ENCODE results near the gene SLC9C1.

The SLC9C1 gene

GRCh38 chr3:112293368-112294321 is at the start of gene SLC9C1:
TSS of gene SLC9C1 (minus strand) at chr3:112294216. CDS start at chr3:112286791, 7,425 bp downstream.
- DNase-seq, result peak; percentile 75

DNA sequence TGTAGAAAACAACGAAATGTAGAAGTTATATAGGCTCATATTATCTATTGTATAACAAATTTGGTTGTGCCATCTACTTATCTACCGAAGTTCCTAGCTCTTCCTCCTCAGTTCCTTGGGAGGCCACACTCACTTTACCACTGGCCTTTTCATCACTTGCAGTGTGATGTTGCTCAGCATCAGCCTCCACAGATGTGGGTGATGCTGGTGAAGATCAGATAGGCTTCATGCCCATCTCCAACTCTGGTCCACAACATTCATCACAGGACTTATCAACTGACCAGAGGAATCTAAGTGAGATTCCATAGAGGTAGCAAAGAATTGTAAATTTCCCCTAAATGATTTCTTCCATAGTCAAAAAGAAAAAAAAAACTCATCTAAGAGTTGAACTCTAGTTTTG is 47.4 kb upstream of the SLC9C1 start:
- DNase-seq, result no peak

GRCh38 chr3:112339609-112340008 is 45.6 kb upstream of the SLC9C1 start:
- no peak for DNase-seq

DNA sequence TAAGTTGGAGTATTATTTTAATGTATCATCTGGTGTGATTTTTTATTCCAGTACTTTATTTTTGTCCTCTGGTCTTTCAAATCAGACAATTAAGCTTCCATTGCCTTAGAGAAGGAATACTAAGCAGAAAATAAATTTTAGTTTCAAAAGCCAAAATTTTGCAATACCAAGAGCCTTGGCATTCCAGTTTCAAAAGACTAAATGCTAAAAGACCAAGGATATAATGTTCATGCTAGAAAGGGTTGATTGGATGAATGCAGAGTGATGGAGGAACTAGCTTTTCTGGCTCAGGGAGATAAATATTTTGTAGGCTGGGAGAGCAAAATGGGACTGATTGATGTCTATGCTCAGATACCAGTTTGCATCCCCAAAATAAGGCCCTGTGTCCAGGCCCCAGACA is 45.1 kb upstream of the SLC9C1 start:
- no peak for DNase-seq

DNA sequence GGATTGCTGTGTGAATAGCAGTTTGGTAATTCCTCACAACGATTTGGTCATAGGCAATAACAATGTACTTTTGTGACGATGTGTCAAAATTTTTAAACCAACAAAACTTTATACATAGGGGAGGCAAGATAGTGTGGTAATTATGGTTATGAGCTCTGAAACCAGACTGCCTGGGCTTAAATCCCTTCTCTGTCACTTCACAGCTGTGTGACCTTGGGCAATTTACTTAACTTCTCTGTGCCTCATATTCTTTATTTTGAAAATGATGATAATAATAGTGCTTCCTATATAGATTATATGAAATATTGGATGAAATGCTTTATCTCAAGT is 44.7 kb upstream of the SLC9C1 start:
- DNase-seq, result no peak

DNA sequence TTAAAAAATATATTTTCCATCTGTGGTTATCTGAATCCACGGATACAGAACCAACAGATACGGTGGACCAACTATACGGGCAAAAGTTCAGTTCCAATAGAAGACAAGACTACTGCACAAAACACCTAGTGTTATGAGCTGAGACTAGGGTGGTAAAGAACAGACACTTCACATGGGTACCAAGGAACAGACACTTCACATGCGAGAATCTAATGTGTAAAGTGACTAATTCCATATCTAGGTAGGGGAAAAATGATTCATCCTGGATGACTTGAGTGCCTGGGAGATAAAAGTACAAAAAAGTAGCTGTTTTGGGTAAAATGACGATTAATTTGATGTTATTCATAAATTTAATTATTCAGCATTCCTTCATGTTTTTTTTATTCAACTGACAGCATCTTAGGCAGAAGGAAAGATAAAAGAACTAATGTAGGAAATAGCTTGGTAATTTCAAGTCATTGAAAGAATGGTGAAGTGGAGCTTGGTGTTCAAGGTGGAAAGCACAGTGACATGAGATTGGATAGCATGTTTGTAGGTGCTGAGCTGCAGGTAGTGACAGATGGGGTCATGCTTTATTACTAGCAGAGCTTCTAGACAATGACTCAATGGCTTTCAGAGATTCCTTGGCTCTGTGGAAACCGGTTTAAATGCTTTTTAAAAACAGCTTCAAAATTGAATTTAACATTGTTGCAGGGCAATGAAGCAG is 44.2 kb upstream of the SLC9C1 start:
- no peak for DNase-seq

DNA sequence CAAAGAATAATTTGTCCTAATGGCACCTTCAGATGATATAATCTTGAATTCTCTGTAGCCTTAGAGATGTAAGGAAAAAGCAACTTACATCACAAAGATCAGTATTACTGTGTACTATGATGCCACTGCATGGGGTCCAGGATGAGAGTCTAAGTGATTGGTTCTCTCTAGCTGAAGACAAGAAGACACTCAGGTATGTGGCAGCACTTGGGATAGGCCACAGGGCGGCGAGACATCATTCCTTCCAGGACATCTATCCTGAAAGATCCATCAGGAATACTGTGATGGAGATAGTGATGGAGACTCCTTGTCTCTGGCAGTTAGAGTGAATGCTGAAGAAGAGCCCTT is 41.4 kb upstream of the SLC9C1 start:
- no peak for DNase-seq

DNA sequence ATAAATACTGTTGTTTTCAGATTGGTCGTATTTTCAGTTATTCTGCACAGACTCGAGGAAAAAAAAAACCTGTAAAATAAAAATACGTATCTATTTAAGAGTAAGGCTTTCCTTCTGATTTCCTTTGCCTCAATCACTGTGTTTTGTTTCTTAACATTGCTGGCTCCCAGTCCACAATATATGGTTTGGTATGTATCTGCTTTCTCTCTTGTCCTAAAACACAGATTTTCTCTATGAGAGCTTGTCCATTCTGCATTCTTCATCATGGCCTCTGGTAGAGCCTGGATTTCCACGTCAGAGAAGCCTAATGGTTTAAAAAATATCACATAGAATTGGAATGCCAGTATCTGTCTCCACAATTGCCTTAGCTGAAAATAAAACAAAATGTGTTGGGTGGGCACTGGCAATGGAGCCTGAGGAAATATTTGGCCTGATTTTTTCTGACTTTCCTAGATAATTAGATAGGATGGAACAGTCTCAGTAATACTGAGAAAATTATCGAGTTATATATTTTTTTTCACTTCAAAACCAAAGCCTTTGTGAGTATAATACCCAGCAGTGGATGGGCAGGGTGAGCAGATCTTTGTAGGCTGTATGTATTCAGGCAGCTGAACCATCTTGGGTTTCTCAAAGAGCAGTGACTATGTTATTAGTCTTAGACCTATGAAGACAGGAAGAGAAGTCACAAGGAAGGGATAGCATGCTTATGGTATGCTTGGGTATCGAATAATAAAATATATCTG is 40.8 kb upstream of the SLC9C1 start:
- DNase-seq, result no peak

DNA sequence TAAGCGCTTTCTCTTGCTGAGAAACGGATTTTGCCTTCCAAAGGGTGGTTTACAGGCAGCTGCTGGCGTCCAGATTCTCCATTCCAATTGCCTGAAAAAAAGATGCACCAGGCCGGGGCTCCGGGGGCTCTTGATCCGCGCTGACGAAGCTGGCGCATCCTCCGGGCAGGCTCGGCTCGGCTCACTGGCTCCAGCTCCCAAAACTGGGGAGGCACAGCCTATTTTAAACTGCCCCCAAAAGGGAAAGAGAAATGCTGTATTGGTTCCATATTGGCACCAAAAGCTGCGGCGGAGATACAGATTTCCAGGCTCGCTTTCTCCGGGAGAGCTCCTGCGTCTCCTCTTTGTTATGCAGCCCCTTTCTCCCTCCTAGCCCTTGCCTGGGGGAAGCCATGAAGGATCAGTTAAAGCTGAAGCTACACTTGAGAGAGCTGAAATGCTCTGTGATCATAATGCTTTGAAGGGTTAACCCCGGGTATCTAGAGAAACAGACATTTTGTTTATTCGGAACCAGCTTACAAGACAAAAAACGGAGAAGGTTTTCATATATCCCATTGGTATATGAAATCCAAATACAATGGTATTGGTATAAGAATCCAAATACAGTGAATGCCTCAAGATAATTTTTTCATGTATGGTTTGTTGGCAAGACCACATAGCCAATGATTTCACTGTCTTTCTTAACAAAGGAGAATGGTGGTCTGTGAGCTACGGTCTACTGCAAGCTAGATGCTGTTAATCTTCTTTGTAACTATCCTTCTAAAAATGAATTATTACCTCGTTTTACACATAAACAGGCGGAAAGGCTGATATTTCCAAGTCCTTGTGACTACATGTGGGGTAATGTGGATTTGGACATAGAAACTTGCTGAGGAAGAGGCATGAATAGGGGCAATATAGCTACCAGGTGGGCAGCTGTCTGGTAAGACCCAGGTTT is 39.6 kb upstream of the SLC9C1 start:
- no peak for DNase-seq

- DNase-seq, result peak; percentile 35
Measured at GRCh38 chr3:112333002-112333380, 39.0 kb upstream of the SLC9C1 start, which contains the start of gene CD200. TSS of gene CD200 (plus strand) at chr3:112333156. CDS start at chr3:112333213, 57 bp downstream.

DNA sequence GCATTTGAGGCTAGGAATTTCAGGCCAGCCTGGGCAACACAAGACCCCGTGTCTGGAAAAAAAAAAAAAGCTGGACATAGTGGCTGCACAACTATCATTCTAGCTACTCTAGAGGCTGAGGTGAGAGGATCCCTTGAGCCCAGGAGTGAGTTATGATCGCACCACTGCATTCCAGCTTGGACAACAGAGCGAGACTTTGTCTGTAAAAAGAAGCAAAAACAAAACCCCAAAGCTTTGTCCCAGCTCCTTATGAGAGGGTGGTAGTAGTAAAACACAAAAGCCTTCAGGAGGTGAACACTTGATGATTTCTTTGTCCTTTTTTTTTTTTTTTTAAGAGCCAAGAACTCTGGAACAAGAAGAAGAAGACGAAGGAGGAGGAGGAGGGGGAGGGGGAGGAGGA is 37.8 kb upstream of the SLC9C1 start:
- DNase-seq, result no peak

DNA sequence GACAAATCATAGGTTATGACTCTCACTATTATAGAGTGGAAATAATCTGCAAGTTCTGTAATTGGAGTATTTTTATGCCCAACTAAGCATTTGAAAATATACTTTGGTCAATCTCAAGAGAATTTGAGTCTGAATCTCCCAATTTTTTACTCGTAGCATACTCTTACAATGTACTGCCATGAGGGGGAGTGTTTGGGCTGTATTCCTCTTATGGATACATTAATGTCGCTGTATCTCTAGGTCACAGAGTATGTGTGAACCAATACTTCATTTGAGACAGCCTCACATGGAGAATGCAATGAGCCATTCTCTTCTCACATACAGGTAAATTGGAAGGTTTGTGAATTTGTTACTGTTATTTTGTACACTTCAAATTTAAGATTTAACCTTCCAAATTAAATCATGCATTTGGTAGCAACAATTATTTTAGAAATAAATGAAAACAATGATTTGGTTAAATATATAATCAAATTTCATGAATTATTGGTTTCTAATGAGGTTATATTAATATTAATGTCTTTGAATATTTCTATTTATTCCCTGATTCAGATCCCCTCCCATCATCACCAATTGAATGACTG is 33.4 kb upstream of the SLC9C1 start:
- DNase-seq, result peak; percentile 66

DNA sequence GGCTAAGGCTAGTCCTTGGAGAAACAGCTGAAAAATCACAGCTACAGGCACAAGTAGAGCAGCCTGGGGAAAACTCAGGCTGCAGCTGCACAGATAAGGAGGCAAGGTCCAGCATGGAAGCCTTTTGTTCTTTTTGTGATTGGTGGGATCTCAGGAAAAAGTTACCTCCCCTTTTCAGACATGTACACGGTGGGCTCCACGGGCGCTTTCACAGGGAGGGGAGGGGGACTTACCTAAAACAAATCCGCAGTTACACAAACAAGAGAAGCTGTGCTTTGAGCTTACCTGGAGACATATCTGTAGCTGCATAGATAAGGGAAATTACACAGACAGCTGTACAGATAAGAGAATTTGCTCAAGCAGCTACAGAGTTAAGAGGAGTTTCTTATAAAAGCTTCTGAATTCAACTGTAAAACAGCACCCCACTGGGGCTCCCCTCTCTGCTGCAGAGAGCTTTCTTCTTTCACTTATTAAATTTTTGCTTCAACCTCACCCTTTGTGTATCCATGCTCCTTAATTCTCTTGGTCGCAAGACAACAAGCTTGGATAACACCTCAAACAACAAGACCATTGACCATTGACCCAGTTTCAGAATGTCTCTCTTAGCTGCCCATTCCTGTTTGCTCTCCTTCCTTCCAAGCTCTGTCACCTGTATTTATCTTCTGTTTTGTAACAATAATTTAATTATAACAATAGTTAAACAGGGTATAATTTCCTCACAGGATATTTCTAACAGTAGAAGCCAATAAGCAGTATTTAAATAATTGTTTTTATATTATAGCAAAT is 28.0 kb upstream of the SLC9C1 start:
- DNase-seq, result no peak

DNA sequence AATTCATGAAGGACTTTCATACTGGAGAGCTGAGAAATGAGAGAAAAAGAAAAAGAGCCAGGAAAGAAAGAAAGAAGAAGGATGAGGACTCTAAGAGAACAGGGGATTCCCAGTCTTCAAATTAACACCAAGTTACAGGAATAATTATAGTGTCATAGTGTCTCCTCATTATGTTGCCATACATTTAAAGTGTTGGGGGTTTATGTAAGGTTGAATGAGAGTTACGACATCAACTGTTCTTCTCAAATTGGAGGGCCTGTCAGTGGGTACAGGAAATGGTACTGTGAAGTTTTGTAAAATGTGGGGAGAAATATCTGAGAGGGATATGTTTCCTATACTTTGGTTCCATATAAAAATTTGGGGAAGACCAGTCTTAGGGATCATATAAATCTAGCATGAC is 26.7 kb upstream of the SLC9C1 start:
- DNase-seq, result no peak

GRCh38 chr3:112319516-112320276 is 25.7 kb upstream of the SLC9C1 start:
- DNase-seq, result no peak

DNA sequence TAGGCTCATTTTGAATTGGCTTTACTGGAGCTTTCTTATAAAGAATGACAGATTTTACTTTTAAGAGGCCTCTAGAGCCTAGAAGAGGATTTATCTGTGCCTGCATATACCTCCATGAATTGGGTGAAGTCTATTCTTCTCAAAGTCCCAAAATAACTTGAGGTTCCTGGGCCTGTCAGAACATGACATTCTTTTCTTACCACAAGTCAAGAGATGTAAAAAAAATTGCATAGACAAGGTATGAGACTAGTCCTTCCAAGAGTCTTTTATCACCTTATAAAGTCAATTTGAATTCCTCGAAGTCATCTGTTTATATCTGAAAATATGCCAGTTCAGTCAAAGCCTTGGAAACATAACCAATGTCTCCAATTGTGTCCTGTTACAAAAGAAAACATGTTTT is 21.8 kb upstream of the SLC9C1 start:
- no peak for DNase-seq

GRCh38 chr3:112314649-112315048 is 20.6 kb upstream of the SLC9C1 start:
- DNase-seq, result no peak

GRCh38 chr3:112308151-112308911 is 14.3 kb upstream of the SLC9C1 start:
- DNase-seq, result peak; percentile 33

GRCh38 chr3:112307557-112307956 is 13.5 kb upstream of the SLC9C1 start:
- DNase-seq, result no peak

- DNase-seq, result no peak
Measured at GRCh38 chr3:112306825-112307224, 12.8 kb upstream of the SLC9C1 start.
